Karpas-422 (cell line): ENCODE measurements around the gene SLN. TPM values are rescaled to one million over a fixed set of nuclear protein-coding genes. Genes with fewer than 3 reads are reported as not detected.

Experiments
- DNase-seq: peaks from one replicate; pipeline ENCODE4 v3.0.0-alpha.2; 2015
- H2AFZ ChIP-seq: fragments of 200-600 bp; sonication (generic); 2 replicates; pipeline ENCODE4 v1.6.1; 2014; ENCODE audit warnings: antibody characterized with exemption, low read length, mixed read lengths
- H3K27ac ChIP-seq: fragments of 200-600 bp; sonication (generic); 2 replicates; pipeline ENCODE4 v1.5.1; 2014; ENCODE audit warnings: mild to moderate bottlenecking, low read length, moderate library complexity
- H3K27me3 ChIP-seq: fragments of 200-600 bp; sonication (generic); 2 replicates; pipeline ENCODE4 v1.6.1; 2014; ENCODE audit warnings: low read length, mixed read lengths
- H3K36me3 ChIP-seq: fragments of 200-600 bp; sonication (generic); 2 replicates; pipeline ENCODE4 v1.6.1; 2014; ENCODE audit warnings: low read length, mixed read lengths; ENCODE audit not compliant: insufficient read depth
- H3K4me1 ChIP-seq: fragments of 200-600 bp; sonication (generic); 2 replicates; pipeline ENCODE4 v1.6.1; 2014; ENCODE audit warnings: mild to moderate bottlenecking, low read length, mixed read lengths
- H3K4me2 ChIP-seq: fragments of 200-600 bp; sonication (generic); 2 replicates; pipeline ENCODE4 v1.6.1; 2014; ENCODE audit warnings: low read length, low read depth, mild to moderate bottlenecking; ENCODE audit not compliant: poor library complexity, severe bottlenecking
- H3K4me3 ChIP-seq: fragments of 200-600 bp; sonication (generic); 2 replicates; pipeline ENCODE4 v1.5.1; 2014; ENCODE audit warnings: mild to moderate bottlenecking, antibody characterized with exemption, low read length, mixed read lengths
- H3K79me2 ChIP-seq: fragments of 200-600 bp; sonication (generic); 2 replicates; pipeline ENCODE4 v1.6.1; 2014; ENCODE audit warnings: mild to moderate bottlenecking, low read length, mixed read lengths
- H3K9ac ChIP-seq: fragments of 200-600 bp; sonication (generic); 2 replicates; pipeline ENCODE4 v1.6.0; 2014; ENCODE audit warnings: low read length
- H3K9me2 ChIP-seq: fragments of 200-600 bp; sonication (generic), shearing (Covaris generic); replicated peaks from 2 replicates; pipeline ENCODE4 v1.6.0; 2014; ENCODE audit warnings: mild to moderate bottlenecking, low read length, moderate library complexity; ENCODE audit not compliant: insufficient read depth
- H3K9me3 ChIP-seq: fragments of 300-700, 200-600 bp; sonication (generic); 2 replicates; pipeline ENCODE4 v1.6.1; 2014; ENCODE audit warnings: low read length, mixed read lengths
- H4K20me1 ChIP-seq: fragments of 200-600 bp; sonication (generic); 2 replicates; pipeline ENCODE4 v1.6.1; 2014; ENCODE audit warnings: mild to moderate bottlenecking, antibody characterized with exemption, low read length, low read depth; ENCODE audit not compliant: insufficient read depth
- total RNA-seq: library from RNA; depleted of rRNA; stranded (reverse); fragments of >200 nt; shearing (Covaris generic); gene quantifications from 2 replicates; pipeline ENCODE4 v1.2.3, GENCODE V29; 2014; ENCODE audit warnings: low replicate concordance

The SLN gene
- total RNA-seq, 1 experiment from 2014 or later = not detected

GRCh38 chr11:107710301-107710700 lies 1.6 kb downstream of the SLN start:
- Histone ChIP-seq H3K79me2 (no peaks in the 10 kb centered on the region), H3K36me3 (no peaks in the 10 kb centered on the region), H3K4me1 (no peaks in the 10 kb centered on the region), H4K20me1 (no peaks in the 10 kb centered on the region), H3K27ac (no peak overlapping the region), H3K9me2 (no peaks in the 10 kb centered on the region), H2AFZ (no peak overlapping the region), H3K4me3 (no peak overlapping the region), H3K4me2 (no peak overlapping the region), H3K9ac (no peak overlapping the region), H3K27me3 (0 out of 2 replicates have a peak, but pooled peaks cover 2% of the 10 kb centered on the region), H3K9me3 (no peaks in the 10 kb centered on the region)
- DNase-seq = no peak

- Histone ChIP-seq H3K27me3 (0 out of 2 replicates have a peak, but pooled peaks cover 2% of the 10 kb centered on the region), H3K9me3 (no peaks in the 10 kb centered on the region), H3K4me1 (no peaks in the 10 kb centered on the region), H2AFZ (no peak overlapping the region), H4K20me1 (no peaks in the 10 kb centered on the region), H3K9ac (no peak overlapping the region), H3K36me3 (no peaks in the 10 kb centered on the region), H3K4me3 (no peak overlapping the region), H3K4me2 (no peak overlapping the region), H3K9me2 (no peaks in the 10 kb centered on the region), H3K79me2 (no peaks in the 10 kb centered on the region), H3K27ac (no peak overlapping the region)
- DNase-seq = no peak
Measured at GRCh38 chr11:107708792-107709191, 3.1 kb downstream of the SLN start.

GRCh38 chr11:107707807-107708206 lies 4.0 kb downstream of the SLN start:
- no peak for DNase-seq
- Histone ChIP-seq H3K4me3 (no peak overlapping the region), H4K20me1 (no peaks in the 10 kb centered on the region), H3K9me2 (no peaks in the 10 kb centered on the region), H3K27me3 (0 out of 2 replicates have a peak, but pooled peaks cover 2% of the 10 kb centered on the region), H3K36me3 (no peaks in the 10 kb centered on the region), H3K9ac (no peak overlapping the region), H3K9me3 (no peaks in the 10 kb centered on the region), H2AFZ (no peak overlapping the region), H3K79me2 (no peaks in the 10 kb centered on the region), H3K4me2 (no peak overlapping the region), H3K27ac (no peak overlapping the region), H3K4me1 (no peaks in the 10 kb centered on the region)

- no peaks in the 10 kb centered on the region for H3K9me3 ChIP-seq
- H3K27me3 ChIP-seq = no peaks in the 10 kb centered on the region
- H2AFZ ChIP-seq = no peak overlapping the region
- no peak overlapping the region for H3K9ac ChIP-seq
- no peak for DNase-seq
- no peaks in the 10 kb centered on the region for H3K79me2 ChIP-seq
- H3K4me2 ChIP-seq = no peak overlapping the region
- no peaks in the 10 kb centered on the region for H3K9me2 ChIP-seq
- H3K4me3 ChIP-seq = no peak overlapping the region
- H4K20me1 ChIP-seq = no peaks in the 10 kb centered on the region
- no peaks in the 10 kb centered on the region for H3K36me3 ChIP-seq
- H3K27ac ChIP-seq = no peak overlapping the region
- no peaks in the 10 kb centered on the region for H3K4me1 ChIP-seq
Measured at GRCh38 chr11:107707215-107707671, 4.6 kb downstream of the SLN start.

- no peak overlapping the region for H2AFZ ChIP-seq
- H3K9me3 ChIP-seq = no peaks in the 10 kb centered on the region
- H3K27ac ChIP-seq = no peak overlapping the region
- no peak overlapping the region for H3K4me2 ChIP-seq
- no peak overlapping the region for H3K4me3 ChIP-seq
- H3K79me2 ChIP-seq = no peaks in the 10 kb centered on the region
- H3K4me1 ChIP-seq = no peaks in the 10 kb centered on the region
- H4K20me1 ChIP-seq = no peaks in the 10 kb centered on the region
- no peaks in the 10 kb centered on the region for H3K9me2 ChIP-seq
- no peaks in the 10 kb centered on the region for H3K36me3 ChIP-seq
- H3K27me3 ChIP-seq = no peaks in the 10 kb centered on the region
- no peak for DNase-seq
- H3K9ac ChIP-seq = no peak overlapping the region
Measured at GRCh38 chr11:107706531-107706930, 5.3 kb downstream of the SLN start.

- Histone ChIP-seq H3K79me2 (no peaks in the 10 kb centered on the region), H2AFZ (no peak overlapping the region), H3K9me2 (no peaks in the 10 kb centered on the region), H3K4me3 (no peak overlapping the region), H4K20me1 (no peaks in the 10 kb centered on the region), H3K9ac (no peak overlapping the region), H3K36me3 (no peaks in the 10 kb centered on the region), H3K9me3 (no peaks in the 10 kb centered on the region), H3K27ac (no peak overlapping the region), H3K4me1 (no peaks in the 10 kb centered on the region), H3K27me3 (no peaks in the 10 kb centered on the region), H3K4me2 (no peak overlapping the region)
- DNase-seq = no peak
Measured at GRCh38 chr11:107705027-107705426, 6.8 kb downstream of the SLN start.

- Histone ChIP-seq H3K79me2 (no peaks in the 10 kb centered on the region), H3K4me3 (no peak overlapping the region), H3K9me3 (no peaks in the 10 kb centered on the region), H3K4me2 (no peak overlapping the region), H3K27me3 (no peaks in the 10 kb centered on the region), H3K36me3 (no peaks in the 10 kb centered on the region), H3K27ac (no peak overlapping the region), H3K9me2 (no peaks in the 10 kb centered on the region), H3K4me1 (no peaks in the 10 kb centered on the region), H3K9ac (no peak overlapping the region), H2AFZ (no peak overlapping the region), H4K20me1 (no peaks in the 10 kb centered on the region)
- DNase-seq = no peak
Measured at GRCh38 chr11:107704451-107704850, 7.4 kb downstream of the SLN start.

GRCh38 chr11:107702723-107703122 lies 9.1 kb downstream of the SLN start:
- Histone ChIP-seq H3K9me3 (no peaks in the 10 kb centered on the region), H3K9ac (no peak overlapping the region), H2AFZ (no peak overlapping the region), H3K4me2 (no peak overlapping the region), H3K79me2 (no peaks in the 10 kb centered on the region), H3K27ac (no peak overlapping the region), H3K27me3 (no peaks in the 10 kb centered on the region), H3K4me1 (no peaks in the 10 kb centered on the region), H3K9me2 (no peaks in the 10 kb centered on the region), H4K20me1 (no peaks in the 10 kb centered on the region), H3K36me3 (no peaks in the 10 kb centered on the region), H3K4me3 (no peak overlapping the region)
- DNase-seq = no peak
